Measurements from ENCODE around the gene SP8. TPM values are rescaled to one million over a fixed set of nuclear protein-coding genes. Genes with fewer than 3 reads are reported as not detected.

SP8 gene
- total and polyA plus RNA-seq, 9 donors, result 0.18 TPM; not detected in 8

GRCh38 chr7:20793248-20793647 is 6.6 kb upstream of the SP8 start:
- H3K4me3 ChIP-seq, result no peak overlapping the region
- H3K27me3 ChIP-seq, result no peaks in the 10 kb centered on the region
- intact Hi-C loops (cut with DNase I), result no loop called here

GRCh38 chr7:20791538-20792434 is 5.1 kb upstream of the SP8 start:
- WGBS, 3 donors, result 13 to 16% (median 15%) methylated on average over 8 of the region's 8 CpGs
- DNase-seq, result no peak
- no peak overlapping the region for H3K4me3 ChIP-seq
- peaks cover 5% of the 10 kb centered on the region for H3K4me1 ChIP-seq (ENCODE audit: insufficient read depth)
- TF ChIP-seq EP300 (IDR thresholded peaks at IDR 0.05) (no peak), POLR2A (IDR thresholded peaks at IDR 0.05) (no peak), CTCF (IDR thresholded peaks at IDR 0.05) (no peak)
- H3K27me3 ChIP-seq, result no peaks in the 10 kb centered on the region
- H3K27ac ChIP-seq, result no peak overlapping the region
- peaks cover 0 to 4% of the 10 kb centered on the region in 2 donors for H3K9me3 ChIP-seq
- intact Hi-C loops (cut with DNase I), result no loop called here
- no peaks in the 10 kb centered on the region for H3K36me3 ChIP-seq

More at GRCh38 chr7:20793248-20793647, 6.6 kb upstream of the SP8 start:
- Histone ChIP-seq H3K27ac (no peak overlapping the region), H3K9me3 (peaks cover 0 to 4% of the 10 kb centered on the region in 2 donors), H3K36me3 (no peaks in the 10 kb centered on the region), H3K4me1 (ENCODE audit: insufficient read depth) (peaks cover 4% of the 10 kb centered on the region)
- WGBS, 3 donors, result 11 to 13% (median 11%) methylated on average over 15 of the region's 15 CpGs
- no peak for DNase-seq
- TF ChIP-seq EP300 (IDR thresholded peaks at IDR 0.05) (no peak), POLR2A (IDR thresholded peaks at IDR 0.05) (no peak), CTCF (IDR thresholded peaks at IDR 0.05) (no peak)

DNA sequence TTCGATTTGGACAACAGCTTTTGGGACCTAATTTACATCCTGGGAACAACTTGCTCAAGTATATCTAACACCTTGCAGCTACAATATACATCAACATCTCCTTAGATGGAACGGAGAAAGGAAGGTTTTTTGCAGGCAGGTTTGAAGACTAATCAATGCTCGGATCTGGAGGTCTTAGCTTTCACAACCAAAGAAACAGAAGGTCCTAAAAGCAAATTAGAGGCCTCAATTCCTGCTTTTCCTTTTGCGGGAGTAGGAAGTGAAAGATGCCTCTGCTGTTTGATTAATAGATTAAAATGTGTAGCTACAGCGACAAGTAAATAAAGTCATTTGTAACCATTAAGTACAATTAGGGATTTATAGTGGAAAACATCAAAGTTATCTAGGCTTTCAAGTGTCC is 3.7 kb upstream of the SP8 start:
- no peak overlapping the region for H3K4me3 ChIP-seq
- intact Hi-C loops (cut with DNase I), result no loop called here

DNA sequence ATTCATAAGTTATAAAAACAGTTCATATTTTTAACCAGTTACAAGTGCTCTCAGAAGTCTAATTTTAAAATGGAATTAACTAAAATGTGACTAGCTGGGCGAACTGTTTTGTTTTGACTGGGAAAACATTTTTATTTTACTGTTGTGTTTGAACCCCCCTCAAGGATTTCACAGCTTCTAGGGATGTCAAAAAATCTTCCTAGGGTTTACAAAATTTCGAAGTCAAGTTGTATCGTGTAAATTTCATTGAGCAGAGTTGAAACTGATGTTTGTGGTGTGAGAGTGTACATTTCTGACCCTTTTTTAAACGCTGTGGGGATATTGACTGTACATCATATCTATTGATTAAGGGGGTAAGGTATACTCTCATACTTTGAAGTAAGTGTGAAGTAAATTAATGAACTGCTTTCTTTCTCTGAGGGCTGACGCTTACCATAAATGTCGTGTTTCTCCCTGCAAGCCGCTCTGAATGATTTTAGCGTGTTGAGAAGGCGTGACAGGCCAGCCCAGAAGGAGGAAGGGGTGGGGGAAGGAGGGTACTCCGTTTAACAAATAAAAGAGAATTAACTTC is 1.8 kb upstream of the SP8 start:
- intact Hi-C loops (cut with DNase I), result no loop called here

More for the DNA sequence above, 3.7 kb upstream of the SP8 start:
- Histone ChIP-seq H3K9me3 (peaks cover 0 to 4% of the 10 kb centered on the region in 2 donors), H3K27ac (no peak overlapping the region), H3K27me3 (no peaks in the 10 kb centered on the region), H3K4me1 (ENCODE audit: insufficient read depth) (peaks cover 8% of the 10 kb centered on the region), H3K36me3 (no peaks in the 10 kb centered on the region)
- no peak for DNase-seq
- TF ChIP-seq CTCF (IDR thresholded peaks at IDR 0.05) (no peak), POLR2A (IDR thresholded peaks at IDR 0.05) (no peak), EP300 (IDR thresholded peaks at IDR 0.05) (no peak)
- 6 to 10% (median 8%) methylated on average over 5 of the region's 5 CpGs for WGBS, 3 donors

More for the DNA sequence above, 1.8 kb upstream of the SP8 start:
- Histone ChIP-seq H3K27me3 (no peaks in the 10 kb centered on the region), H3K9me3 (no peaks in the 10 kb centered on the region), H3K36me3 (no peaks in the 10 kb centered on the region), H3K4me3 (no peak overlapping the region), H3K4me1 (ENCODE audit: insufficient read depth) (peaks cover 14% of the 10 kb centered on the region), H3K27ac (no peak overlapping the region)
- WGBS, 3 donors, result 13 to 16% (median 15%) methylated on average over 10 of the region's 10 CpGs
- TF ChIP-seq EP300 (IDR thresholded peaks at IDR 0.05), result no peak
- TF ChIP-seq POLR2A (IDR thresholded peaks at IDR 0.05), result no peak
- no peak for DNase-seq

All from ovary (tissue), 9 donors.